HEK293 (cell line): ENCODE data around the gene UTP11.

Experiments
- CTCF ChIA-PET: fragments of 350-600 bp; formaldehyde crosslinking; extraction: SDS; loops from one replicate; lab custom pipeline; 2021; ENCODE audit warnings: antibody characterized with exemption; lab: Yijun Ruan, JAX
- POLR2A ChIA-PET: fragments of 300-600 bp; formaldehyde crosslinking; extraction: SDS; loops from one replicate; lab custom pipeline; 2020; ENCODE audit warnings: antibody characterized with exemption, inconsistent platforms; lab: Yijun Ruan, JAX
- H3K27ac ChIP-seq: fragments of 200-500 bp; sonication (Bioruptor generic); 2 replicates; pipeline ENCODE4 v1.5.1; 2014; ENCODE audit warnings: low read depth, low read length, control low read depth, inconsistent platforms; ENCODE audit errors: extremely low read depth
- H3K36me3 ChIP-seq, 2 experiments: fragments of 200-500 bp in 1 of 2; sonication (Bioruptor generic) in 1 of 2; 1 replicate in 1 of 2; 2 replicates in 1 of 2; pipeline ENCODE4 v1.5.1; 2014 to 2017; ENCODE audit warnings: inconsistent platforms in 2 of 2, low read length in 2 of 2; ENCODE audit not compliant: control insufficient read depth in 2 of 2, insufficient read depth in 1 of 2
- H3K4me1 ChIP-seq: fragments of 200-500 bp; sonication (Bioruptor generic); 2 replicates; pipeline ENCODE4 v1.5.1; 2014; ENCODE audit warnings: mild to moderate bottlenecking, low read length, inconsistent platforms; ENCODE audit not compliant: control insufficient read depth, insufficient read depth
- H3K4me3 ChIP-seq: 2 replicates; pipeline ENCODE4 v1.5.1; 2011; ENCODE audit warnings: low read depth, mild to moderate bottlenecking, control low read depth, low read length, moderate library complexity
- H3K9me3 ChIP-seq: fragments of 200-500 bp; sonication (Bioruptor generic); 2 replicates; pipeline ENCODE4 v1.5.1; 2014; ENCODE audit warnings: low read depth, low read length, inconsistent platforms; ENCODE audit not compliant: control insufficient read depth, insufficient read depth
- GLIS2 ChIP-seq: fragments of 450-650 bp; formaldehyde crosslinking; IDR thresholded peaks from 2 replicates; pipeline ENCODE4 v1.5.1; 2016; ENCODE audit warnings: missing biosample characterization, missing genetic modification characterization
- SP3 ChIP-seq: fragments of 450-650 bp; formaldehyde crosslinking; IDR thresholded peaks from 2 replicates; pipeline ENCODE4 v1.5.1; 2016; ENCODE audit warnings: missing biosample characterization, missing genetic modification characterization
- ZBTB20 ChIP-seq: fragments of 450-650 bp; formaldehyde crosslinking; IDR thresholded peaks from 2 replicates; pipeline ENCODE4 v1.5.1; 2016; ENCODE audit warnings: missing biosample characterization, missing genetic modification characterization
- ZBTB48 ChIP-seq: fragments of 450-650 bp; formaldehyde crosslinking; IDR thresholded peaks from 2 replicates; pipeline ENCODE4 v1.5.1; 2016; ENCODE audit warnings: missing biosample characterization, missing genetic modification characterization
- ZNF112 ChIP-seq: fragments of 450-650 bp; formaldehyde crosslinking; IDR thresholded peaks from 2 replicates; pipeline ENCODE4 v1.5.0; 2017; ENCODE audit warnings: missing biosample characterization, missing genetic modification characterization
- ZNF175 ChIP-seq: fragments of 450-650 bp; formaldehyde crosslinking; IDR thresholded peaks from 2 replicates; pipeline ENCODE4 v1.5.1; 2016; ENCODE audit warnings: missing biosample characterization, missing genetic modification characterization
- ZNF2 ChIP-seq: fragments of 450-650 bp; formaldehyde crosslinking; IDR thresholded peaks from 2 replicates; pipeline ENCODE4 v1.5.1; 2016; ENCODE audit warnings: missing biosample characterization, missing genetic modification characterization
- ZNF223 ChIP-seq: fragments of 450-650 bp; formaldehyde crosslinking; IDR thresholded peaks from 2 replicates; pipeline ENCODE4 v1.5.1; 2016; ENCODE audit warnings: missing biosample characterization, missing genetic modification characterization
- ZNF394 ChIP-seq: fragments of 450-650 bp; formaldehyde crosslinking; IDR thresholded peaks from 2 replicates; pipeline ENCODE4 v1.5.1; 2016; ENCODE audit warnings: missing biosample characterization, missing genetic modification characterization, mild to moderate bottlenecking, moderate library complexity, borderline replicate concordance
- ZNF561 ChIP-seq: fragments of 450-650 bp; IDR thresholded peaks from 2 replicates; pipeline ENCODE4 v1.5.1; 2018; ENCODE audit warnings: missing biosample characterization, missing genetic modification characterization, borderline replicate concordance
- ZNF571 ChIP-seq: fragments of 450-650 bp; formaldehyde crosslinking; IDR thresholded peaks from 2 replicates; pipeline ENCODE4 v1.5.0; 2017; ENCODE audit warnings: missing biosample characterization, missing genetic modification characterization
- ZNF610 ChIP-seq: fragments of 450-650 bp; formaldehyde crosslinking; IDR thresholded peaks from 2 replicates; pipeline ENCODE4 v1.5.1; 2016; ENCODE audit warnings: missing biosample characterization, missing genetic modification characterization, borderline replicate concordance
- ZNF621 ChIP-seq: fragments of 450-650 bp; formaldehyde crosslinking; IDR thresholded peaks from 2 replicates; pipeline ENCODE4 v1.5.1; 2017; ENCODE audit warnings: missing biosample characterization, missing genetic modification characterization
- ZNF747 ChIP-seq: fragments of 450-650 bp; formaldehyde crosslinking; IDR thresholded peaks from 2 replicates; pipeline ENCODE4 v1.5.1; 2016; ENCODE audit warnings: missing biosample characterization, missing genetic modification characterization
- ZSCAN30 ChIP-seq: fragments of 450-650 bp; IDR thresholded peaks from 2 replicates; pipeline ENCODE4 v1.5.1; 2018; ENCODE audit warnings: missing biosample characterization, mild to moderate bottlenecking, missing genetic modification characterization, moderate library complexity
- TF ChIP-seq, protein P1 (sequence below): fragments of 450-650 bp; formaldehyde crosslinking; conservative IDR thresholded peaks from 2 replicates; pipeline ENCODE4 v1.5.1; 2016; ENCODE audit warnings: low read depth, missing biosample characterization, missing genetic modification characterization
- TF ChIP-seq, protein P2 (sequence below): fragments of 450-650 bp; formaldehyde crosslinking; IDR thresholded peaks from 2 replicates; pipeline ENCODE4 v1.5.1; 2016; ENCODE audit warnings: missing biosample characterization, missing genetic modification characterization, borderline replicate concordance
- TF ChIP-seq, protein P3 (sequence below): fragments of 450-650 bp; formaldehyde crosslinking; IDR thresholded peaks from 2 replicates; pipeline ENCODE4 v1.5.1; 2017; ENCODE audit warnings: missing biosample characterization, missing genetic modification characterization
- TF ChIP-seq, protein P4 (sequence below): fragments of 450-650 bp; formaldehyde crosslinking; IDR thresholded peaks from 2 replicates; pipeline ENCODE4 v1.5.1; 2016; ENCODE audit warnings: missing biosample characterization, missing genetic modification characterization

Gene UTP11

DNA sequence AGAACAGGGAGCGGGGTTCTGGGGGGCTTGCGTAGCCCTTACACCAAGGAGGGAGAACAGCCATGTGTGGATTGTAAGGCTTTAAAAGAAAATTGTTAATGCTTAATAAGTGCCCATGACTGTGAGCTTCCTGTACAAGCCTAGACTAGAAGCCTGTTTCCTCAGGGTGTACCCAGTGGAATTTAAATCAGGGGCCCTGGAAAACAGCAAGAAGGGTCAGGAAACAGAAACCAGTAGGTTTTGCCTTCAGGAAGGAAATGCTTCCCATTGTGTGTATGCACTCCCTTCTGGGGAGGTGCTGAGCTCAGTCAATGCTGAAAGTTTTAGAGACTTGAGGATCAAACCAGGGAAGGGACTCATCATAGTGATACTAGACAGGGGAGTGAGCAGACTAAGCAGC is 12.7 kb downstream of the UTP11 start (continued):
- TF ChIP-seq, protein P1, sequence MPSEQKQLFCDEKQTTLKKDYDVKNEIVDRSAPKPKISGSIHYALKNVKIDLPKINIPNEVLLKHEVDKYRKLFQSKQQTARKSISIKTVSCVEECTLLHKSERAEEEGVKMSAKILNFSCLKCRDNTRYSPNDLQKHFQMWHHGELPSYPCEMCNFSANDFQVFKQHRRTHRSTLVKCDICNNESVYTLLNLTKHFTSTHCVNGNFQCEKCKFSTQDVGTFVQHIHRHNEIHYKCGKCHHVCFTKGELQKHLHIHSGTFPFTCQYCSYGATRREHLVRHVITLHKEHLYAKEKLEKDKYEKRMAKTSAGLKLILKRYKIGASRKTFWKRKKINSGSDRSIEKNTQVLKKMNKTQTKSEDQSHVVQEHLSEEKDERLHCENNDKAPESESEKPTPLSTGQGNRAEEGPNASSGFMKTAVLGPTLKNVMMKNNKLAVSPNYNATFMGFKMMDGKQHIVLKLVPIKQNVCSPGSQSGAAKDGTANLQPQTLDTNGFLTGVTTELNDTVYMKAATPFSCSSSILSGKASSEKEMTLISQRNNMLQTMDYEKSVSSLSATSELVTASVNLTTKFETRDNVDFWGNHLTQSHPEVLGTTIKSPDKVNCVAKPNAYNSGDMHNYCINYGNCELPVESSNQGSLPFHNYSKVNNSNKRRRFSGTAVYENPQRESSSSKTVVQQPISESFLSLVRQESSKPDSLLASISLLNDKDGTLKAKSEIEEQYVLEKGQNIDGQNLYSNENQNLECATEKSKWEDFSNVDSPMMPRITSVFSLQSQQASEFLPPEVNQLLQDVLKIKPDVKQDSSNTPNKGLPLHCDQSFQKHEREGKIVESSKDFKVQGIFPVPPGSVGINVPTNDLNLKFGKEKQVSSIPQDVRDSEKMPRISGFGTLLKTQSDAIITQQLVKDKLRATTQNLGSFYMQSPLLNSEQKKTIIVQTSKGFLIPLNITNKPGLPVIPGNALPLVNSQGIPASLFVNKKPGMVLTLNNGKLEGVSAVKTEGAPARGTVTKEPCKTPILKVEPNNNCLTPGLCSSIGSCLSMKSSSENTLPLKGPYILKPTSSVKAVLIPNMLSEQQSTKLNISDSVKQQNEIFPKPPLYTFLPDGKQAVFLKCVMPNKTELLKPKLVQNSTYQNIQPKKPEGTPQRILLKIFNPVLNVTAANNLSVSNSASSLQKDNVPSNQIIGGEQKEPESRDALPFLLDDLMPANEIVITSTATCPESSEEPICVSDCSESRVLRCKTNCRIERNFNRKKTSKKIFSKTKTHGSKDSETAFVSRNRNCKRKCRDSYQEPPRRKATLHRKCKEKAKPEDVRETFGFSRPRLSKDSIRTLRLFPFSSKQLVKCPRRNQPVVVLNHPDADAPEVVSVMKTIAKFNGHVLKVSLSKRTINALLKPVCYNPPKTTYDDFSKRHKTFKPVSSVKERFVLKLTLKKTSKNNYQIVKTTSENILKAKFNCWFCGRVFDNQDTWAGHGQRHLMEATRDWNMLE (tag by site-specific recombination), result no peak
- TF ChIP-seq ZBTB20 (tag by site-specific recombination) (no peak), ZNF175 (tag by site-specific recombination) (no peak)

DNA sequence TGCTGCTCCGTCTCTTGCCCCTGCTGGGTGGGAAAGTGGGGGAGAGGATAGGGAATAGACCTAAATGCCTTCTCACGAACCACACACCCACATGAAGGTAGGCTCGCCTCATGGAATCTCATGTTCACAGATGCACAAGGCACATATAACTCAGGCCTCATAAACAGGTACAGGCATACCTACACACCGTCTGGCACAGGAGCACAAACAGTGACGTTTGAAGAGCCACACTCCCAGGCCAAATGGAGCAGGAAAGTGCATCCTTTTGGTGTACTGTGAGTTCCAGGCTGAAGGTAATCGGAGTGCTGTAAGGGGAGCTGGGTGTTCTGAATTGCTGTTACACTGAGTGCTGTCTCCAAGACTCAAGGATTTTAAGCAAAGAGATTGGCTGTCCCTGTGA is 13.1 kb downstream of the UTP11 start:
- peaks cover 19% of the 10 kb centered on the region for H3K4me1 ChIP-seq
- H3K27ac ChIP-seq, result no peak overlapping the region
- ChIA-PET POLR2A (interaction anchor here (0.5 kb wide), 1 partner anchor 25 kb away, joined by 3 read pairs; no protein-coding TSS in a partner anchor), CTCF (interaction anchor here (0.6 to 5.6 kb wide), 11 partner anchors 8 to 809 kb away, joined by 3 to 27 read pairs (median 4); partner anchors contain the start of genes SF3A3 and UTP11)
- H3K36me3 ChIP-seq, result peaks cover 29 to 70% of the 10 kb centered on the region in 2 experiments
- TF ChIP-seq, protein P2, sequence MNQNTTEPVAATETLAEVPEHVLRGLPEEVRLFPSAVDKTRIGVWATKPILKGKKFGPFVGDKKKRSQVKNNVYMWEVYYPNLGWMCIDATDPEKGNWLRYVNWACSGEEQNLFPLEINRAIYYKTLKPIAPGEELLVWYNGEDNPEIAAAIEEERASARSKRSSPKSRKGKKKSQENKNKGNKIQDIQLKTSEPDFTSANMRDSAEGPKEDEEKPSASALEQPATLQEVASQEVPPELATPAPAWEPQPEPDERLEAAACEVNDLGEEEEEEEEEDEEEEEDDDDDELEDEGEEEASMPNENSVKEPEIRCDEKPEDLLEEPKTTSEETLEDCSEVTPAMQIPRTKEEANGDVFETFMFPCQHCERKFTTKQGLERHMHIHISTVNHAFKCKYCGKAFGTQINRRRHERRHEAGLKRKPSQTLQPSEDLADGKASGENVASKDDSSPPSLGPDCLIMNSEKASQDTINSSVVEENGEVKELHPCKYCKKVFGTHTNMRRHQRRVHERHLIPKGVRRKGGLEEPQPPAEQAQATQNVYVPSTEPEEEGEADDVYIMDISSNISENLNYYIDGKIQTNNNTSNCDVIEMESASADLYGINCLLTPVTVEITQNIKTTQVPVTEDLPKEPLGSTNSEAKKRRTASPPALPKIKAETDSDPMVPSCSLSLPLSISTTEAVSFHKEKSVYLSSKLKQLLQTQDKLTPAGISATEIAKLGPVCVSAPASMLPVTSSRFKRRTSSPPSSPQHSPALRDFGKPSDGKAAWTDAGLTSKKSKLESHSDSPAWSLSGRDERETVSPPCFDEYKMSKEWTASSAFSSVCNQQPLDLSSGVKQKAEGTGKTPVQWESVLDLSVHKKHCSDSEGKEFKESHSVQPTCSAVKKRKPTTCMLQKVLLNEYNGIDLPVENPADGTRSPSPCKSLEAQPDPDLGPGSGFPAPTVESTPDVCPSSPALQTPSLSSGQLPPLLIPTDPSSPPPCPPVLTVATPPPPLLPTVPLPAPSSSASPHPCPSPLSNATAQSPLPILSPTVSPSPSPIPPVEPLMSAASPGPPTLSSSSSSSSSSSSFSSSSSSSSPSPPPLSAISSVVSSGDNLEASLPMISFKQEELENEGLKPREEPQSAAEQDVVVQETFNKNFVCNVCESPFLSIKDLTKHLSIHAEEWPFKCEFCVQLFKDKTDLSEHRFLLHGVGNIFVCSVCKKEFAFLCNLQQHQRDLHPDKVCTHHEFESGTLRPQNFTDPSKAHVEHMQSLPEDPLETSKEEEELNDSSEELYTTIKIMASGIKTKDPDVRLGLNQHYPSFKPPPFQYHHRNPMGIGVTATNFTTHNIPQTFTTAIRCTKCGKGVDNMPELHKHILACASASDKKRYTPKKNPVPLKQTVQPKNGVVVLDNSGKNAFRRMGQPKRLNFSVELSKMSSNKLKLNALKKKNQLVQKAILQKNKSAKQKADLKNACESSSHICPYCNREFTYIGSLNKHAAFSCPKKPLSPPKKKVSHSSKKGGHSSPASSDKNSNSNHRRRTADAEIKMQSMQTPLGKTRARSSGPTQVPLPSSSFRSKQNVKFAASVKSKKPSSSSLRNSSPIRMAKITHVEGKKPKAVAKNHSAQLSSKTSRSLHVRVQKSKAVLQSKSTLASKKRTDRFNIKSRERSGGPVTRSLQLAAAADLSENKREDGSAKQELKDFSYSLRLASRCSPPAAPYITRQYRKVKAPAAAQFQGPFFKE, result no peak
- TF ChIP-seq ZNF747 (tag by site-specific recombination) (no peak), ZNF394 (tag by site-specific recombination) (no peak), ZNF610 (no peak), ZNF571 (tag by site-specific recombination) (no peak), ZNF112 (tag by site-specific recombination) (no peak), ZNF561 (tag by site-specific recombination) (no peak), ZNF223 (tag by site-specific recombination) (no peak)
- H3K9me3 ChIP-seq, result no peaks in the 10 kb centered on the region
- H3K4me3 ChIP-seq, result no peak overlapping the region

DNA sequence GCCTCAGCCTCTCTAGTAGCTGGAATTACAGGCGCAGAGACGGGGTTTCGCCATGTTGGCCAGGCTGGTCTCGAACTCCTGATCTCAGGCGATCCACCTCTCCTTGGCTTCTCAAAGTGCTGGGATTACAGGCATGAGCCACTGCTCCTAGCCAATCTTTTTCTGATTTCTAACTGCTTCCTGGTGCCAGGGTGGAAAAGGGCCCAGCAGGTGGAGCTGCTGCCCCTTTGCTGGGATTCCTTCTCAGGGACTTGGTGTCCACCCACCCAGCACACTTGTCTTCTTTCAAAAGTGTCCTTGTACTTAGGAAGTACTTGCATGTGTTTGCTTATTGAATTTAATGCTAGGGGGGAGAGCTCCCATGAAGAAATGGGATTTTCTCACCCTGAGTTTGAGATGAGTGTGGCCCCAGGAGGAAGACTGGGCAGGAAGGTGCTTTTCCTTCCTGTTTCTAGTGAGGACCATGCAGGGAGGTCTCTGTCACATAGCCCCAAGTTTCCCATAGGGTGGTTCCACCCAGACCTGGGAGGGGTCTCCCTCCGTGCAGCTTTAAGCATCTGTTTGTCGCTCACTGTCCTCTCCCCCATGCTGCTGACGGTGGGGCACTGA is 14.2 kb downstream of the UTP11 start:
- Histone ChIP-seq H3K4me3 (no peak overlapping the region), H3K9me3 (no peaks in the 10 kb centered on the region), H3K27ac (no peak overlapping the region), H3K36me3 (peaks cover 21 to 60% of the 10 kb centered on the region in 2 experiments), H3K4me1 (peaks cover 19% of the 10 kb centered on the region)
- ChIA-PET POLR2A (interaction anchor here (1.1 kb wide), 2 partner anchors 8 to 809 kb away, joined by 3 to 7 read pairs; no protein-coding TSS in a partner anchor), CTCF (interaction anchor here (0.6 to 5.6 kb wide), 21 partner anchors 9 to 1445 kb away, joined by 3 to 27 read pairs (median 4); partner anchors contain the start of genes SF3A3 and UTP11)
- TF ChIP-seq ZBTB48, result no peak
- 0 out of 2 replicates have a peak, but pooled peaks have one; percentile 11 for TF ChIP-seq ZSCAN30
- TF ChIP-seq GLIS2 (tag by site-specific recombination), result 0 out of 2 replicates have a peak, but pooled peaks have one; percentile 22
- TF ChIP-seq ZNF621, result no peak
- TF ChIP-seq, protein P3, sequence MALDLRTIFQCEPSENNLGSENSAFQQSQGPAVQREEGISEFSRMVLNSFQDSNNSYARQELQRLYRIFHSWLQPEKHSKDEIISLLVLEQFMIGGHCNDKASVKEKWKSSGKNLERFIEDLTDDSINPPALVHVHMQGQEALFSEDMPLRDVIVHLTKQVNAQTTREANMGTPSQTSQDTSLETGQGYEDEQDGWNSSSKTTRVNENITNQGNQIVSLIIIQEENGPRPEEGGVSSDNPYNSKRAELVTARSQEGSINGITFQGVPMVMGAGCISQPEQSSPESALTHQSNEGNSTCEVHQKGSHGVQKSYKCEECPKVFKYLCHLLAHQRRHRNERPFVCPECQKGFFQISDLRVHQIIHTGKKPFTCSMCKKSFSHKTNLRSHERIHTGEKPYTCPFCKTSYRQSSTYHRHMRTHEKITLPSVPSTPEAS (tag by site-specific recombination), result no peak
- TF ChIP-seq ZNF2 (tag by site-specific recombination), result peak; percentile 67; the same call in 1 of the 2 replicates
- TF ChIP-seq, protein P4, sequence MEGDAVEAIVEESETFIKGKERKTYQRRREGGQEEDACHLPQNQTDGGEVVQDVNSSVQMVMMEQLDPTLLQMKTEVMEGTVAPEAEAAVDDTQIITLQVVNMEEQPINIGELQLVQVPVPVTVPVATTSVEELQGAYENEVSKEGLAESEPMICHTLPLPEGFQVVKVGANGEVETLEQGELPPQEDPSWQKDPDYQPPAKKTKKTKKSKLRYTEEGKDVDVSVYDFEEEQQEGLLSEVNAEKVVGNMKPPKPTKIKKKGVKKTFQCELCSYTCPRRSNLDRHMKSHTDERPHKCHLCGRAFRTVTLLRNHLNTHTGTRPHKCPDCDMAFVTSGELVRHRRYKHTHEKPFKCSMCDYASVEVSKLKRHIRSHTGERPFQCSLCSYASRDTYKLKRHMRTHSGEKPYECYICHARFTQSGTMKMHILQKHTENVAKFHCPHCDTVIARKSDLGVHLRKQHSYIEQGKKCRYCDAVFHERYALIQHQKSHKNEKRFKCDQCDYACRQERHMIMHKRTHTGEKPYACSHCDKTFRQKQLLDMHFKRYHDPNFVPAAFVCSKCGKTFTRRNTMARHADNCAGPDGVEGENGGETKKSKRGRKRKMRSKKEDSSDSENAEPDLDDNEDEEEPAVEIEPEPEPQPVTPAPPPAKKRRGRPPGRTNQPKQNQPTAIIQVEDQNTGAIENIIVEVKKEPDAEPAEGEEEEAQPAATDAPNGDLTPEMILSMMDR (tag by site-specific recombination), result peak; percentile 79
- no peak for TF ChIP-seq SP3 (tag by site-specific recombination)
